GM19193 (cell line): ENCODE data around the gene PDP2.

Source experiments
- POLR2A ChIP-seq: IDR thresholded peaks from 4 replicates; pipeline ENCODE4 v1.6.1; 2011; ENCODE audit not compliant: insufficient read depth, insufficient read length; ENCODE audit errors: extremely low read depth

Gene PDP2

GRCh38 chr16:66849549-66849948, 30.8 kb upstream of the PDP2 start:
- no peak for TF ChIP-seq POLR2A

DNA sequence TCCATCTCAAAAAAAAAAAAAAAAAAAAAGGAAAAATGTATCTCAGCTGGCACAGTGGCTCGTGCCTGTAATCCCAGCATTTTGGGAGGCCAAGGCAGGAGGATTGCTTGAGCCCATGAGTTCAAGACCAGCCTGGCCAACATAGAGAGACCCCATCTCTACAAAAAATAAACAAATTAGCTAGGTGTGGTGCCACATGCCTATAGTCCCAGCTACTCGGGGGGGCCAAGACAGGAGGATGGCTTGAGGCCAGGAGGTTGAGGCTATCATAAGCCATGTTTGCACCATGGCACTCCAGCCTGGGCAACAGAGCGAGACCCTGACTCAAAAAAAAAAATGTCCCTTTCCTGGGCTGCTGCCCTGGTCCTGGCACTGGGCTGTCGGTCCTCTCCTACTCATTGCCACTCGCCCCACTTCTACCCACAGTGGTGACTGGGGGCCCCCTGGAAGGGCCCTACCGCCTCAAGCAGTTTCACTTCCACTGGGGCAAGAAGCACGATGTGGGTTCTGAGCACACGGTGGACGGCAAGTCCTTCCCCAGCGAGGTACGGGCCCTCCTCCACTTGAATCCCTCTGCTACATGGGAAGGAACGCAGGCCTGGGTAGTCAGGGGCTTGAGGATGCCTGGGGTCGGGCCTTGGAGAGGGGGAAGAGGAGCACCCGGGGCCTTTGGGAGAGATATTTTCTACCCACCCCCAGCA, 30.1 kb upstream of the PDP2 start:
- no peak for TF ChIP-seq POLR2A

- TF ChIP-seq POLR2A: no peak
Observed at GRCh38 chr16:66851166-66851964, 28.9 kb upstream of the PDP2 start.

- TF ChIP-seq POLR2A: no peak
Observed at GRCh38 chr16:66853261-66854139, 26.8 kb upstream of the PDP2 start.

DNA sequence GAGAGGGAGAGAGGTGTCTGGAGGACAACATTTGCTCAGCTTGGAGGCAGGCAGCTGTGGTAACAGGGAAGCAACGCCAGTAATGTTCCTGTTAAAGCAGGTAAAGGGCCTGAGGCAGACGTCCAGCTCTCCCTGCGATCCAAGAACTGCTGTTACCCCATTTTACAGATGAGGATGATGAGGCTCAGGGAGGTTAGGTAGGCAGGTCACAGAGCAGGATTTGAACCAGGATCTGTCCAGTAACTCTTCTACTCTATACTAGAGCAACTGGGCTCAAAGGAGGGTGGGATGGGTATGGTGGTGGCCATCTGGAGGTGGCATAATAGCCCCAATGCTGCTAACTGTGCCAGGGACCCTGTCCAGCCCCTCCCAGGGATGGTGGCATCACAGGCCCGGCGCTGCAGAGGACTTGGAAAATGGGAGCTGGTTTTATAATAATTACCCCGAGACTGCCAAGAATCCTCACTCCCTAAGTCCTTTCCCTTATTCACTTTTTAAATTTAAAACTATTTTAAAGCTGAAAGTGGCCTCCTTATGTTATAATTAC, 24.1 kb upstream of the PDP2 start:
- TF ChIP-seq POLR2A: no peak

GRCh38 chr16:66856801-66857200, 23.5 kb upstream of the PDP2 start:
- TF ChIP-seq POLR2A: no peak

DNA sequence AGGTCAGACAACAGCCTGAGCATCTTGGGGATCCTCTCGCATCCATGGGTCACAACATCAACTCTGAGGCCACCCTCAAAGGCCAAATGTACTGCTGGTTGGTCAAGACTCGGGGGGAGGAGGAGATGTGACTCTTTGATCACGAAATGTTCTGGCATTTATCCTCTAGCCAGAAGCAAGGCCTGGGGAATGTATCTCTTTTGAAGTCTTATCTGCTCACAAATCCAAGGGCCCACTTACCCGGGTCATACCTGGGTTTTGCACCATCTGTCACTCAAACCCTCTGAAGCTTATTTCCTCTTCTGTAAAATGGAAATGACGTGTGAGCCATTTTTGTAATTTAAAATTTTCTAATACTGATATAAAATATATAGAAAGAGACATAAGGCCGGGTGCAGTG, 22.9 kb upstream of the PDP2 start:
- TF ChIP-seq POLR2A: no peak

DNA sequence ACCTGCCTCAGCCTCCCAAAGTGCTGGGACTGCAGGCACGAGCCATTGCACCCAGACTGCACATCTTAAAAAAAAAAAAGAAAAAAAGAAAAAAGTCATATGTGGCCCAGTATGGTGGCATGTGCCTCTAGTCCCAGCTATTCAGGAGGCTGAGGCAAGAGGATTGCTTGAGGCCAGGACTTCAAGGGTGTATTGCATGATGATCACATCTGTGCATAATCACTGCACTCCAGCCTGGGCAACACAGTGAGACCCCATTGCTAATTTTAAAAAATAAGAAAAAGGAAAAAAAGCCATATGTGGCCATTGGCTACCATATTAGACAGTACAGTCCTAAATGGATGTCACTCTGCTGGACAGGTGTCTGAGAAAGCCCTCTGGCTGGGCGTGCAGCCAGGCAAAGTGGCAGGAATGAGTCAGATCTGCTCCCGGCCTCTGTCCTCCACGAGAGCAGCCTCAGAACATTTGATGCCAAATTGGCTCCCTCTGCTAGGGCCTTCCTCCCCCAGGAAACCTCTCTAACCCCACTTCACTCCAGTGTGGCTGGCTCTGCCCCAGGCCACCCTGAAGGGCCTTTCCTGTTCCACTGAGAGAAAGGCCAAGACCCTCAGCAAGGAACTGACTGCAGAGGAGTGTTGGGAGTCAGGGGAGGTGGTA, 21.4 kb upstream of the PDP2 start:
- TF ChIP-seq POLR2A: no peak

DNA sequence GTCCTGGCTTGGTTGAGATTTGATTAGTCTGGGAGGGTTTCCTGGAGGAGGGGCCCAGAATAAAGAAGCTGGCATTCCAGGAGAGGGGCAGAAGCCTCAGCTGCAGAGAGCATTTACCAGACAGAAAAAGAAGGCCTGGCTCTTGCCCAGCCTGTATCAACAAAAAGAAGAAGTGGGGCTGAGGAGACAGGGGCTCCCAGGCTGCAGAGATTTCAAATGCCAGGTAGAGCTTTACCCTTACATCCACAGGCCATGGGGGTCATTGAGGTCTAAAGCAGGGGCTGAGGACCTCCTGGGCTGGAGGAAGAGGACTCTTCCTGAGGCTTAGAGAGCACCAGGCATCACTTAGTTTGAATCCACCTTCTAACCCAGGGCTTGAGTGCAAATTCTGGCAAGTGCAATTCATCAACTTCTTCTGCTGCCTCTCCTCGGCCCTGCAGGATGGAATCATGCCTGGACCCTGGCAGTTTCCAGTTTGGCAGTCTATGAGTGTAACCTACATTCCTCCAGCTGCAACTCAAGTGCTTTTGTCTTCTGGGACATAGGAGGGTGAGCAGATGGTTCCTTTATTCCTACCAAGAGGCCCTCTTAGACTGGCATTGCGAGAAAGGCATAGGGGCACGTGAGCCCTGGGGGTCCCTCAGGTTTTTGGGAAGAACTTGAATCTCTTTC, 20.8 kb upstream of the PDP2 start:
- TF ChIP-seq POLR2A: no peak

DNA sequence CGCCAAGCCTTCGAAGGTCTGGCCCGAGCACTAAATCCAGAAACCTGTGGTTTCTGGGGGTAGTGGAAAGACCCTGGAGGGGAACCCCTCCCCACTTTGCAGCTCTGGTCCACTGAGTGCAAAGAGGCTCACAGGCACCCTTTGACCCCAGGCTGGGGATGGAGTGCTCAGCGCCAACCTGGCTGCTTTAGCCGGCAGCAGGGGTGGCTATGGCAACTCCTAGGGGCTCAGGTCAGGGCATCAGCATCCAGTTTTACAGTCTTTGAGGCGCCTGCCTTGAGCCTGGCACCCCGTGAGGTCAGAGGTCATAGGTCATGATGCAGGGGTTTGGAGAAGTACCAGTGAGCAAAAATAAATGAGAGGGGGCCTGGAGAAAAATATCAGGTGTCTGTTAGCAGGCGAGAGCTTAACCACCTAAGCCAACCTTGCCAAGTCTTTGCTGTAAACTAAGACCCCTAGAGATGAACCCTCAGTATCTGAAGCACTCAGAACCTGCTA, 18.2 kb upstream of the PDP2 start:
- TF ChIP-seq POLR2A: no peak

GRCh38 chr16:66863707-66864106, 16.6 kb upstream of the PDP2 start:
- TF ChIP-seq POLR2A: no peak

DNA sequence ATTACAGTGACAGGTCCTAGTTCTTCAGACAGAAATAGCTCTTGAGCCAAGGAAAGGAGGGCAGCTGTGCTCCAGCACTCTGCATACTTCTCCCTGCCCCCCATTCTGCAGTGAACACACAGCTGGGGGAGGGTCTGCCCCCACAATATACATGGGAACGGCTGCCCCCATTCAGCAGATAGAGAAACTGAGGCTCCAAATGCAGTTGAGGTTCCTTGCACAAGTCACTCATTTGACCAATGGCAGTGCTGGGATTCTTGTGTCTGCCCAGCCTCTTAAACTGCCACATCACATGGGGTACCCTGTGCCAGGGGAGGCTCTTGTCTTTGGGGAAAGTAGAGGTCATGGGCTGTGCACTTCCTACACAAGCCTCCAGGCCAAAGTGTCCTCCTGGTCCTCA, 10.9 kb upstream of the PDP2 start:
- TF ChIP-seq POLR2A: no peak

GRCh38 chr16:66871840-66872239, 8.5 kb upstream of the PDP2 start:
- TF ChIP-seq POLR2A: no peak

DNA sequence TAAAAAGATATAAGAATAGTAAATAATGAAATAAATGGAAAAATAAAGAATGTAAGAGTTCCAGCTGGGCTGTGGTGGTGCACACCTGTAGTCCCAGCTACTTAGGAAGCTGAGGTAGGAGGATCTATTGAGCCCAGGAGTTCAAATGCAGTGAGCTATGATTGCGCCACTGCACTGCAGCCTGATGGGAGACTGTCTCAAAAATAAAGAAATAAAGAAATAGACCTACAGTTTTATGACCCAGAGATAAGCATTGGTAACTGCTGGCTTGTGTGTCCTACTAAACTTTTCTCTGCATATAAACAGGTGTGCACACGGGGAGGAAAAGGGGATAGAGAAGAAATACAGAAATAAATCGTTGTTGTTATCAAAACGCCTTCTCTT, 7.8 kb upstream of the PDP2 start:
- no peak for TF ChIP-seq POLR2A
